HL-60 (cell line): Measurements from ENCODE around the gene CLEC19A.

Source experiments
- DNase-seq, 2 experiments: peaks; one replicate each; pipeline ENCODE4 v3.0.0-alpha.2; 2010 to 2020; ENCODE audit warnings: low read depth in 1 of 2, low spot score in 1 of 2
- H3K27ac ChIP-seq: fragments of 250-450 bp; sonication (Bioruptor Pico); replicated peaks from 2 replicates; pipeline ENCODE4 v1.5.1; 2020; ENCODE audit warnings: mild to moderate bottlenecking, moderate library complexity
- H3K27me3 ChIP-seq: fragments of 250-450 bp; sonication (Bioruptor Pico); 2 replicates; pipeline ENCODE4 v1.5.1; 2021; ENCODE audit warnings: mild to moderate bottlenecking, moderate library complexity; ENCODE audit not compliant: insufficient read depth, poor library complexity, severe bottlenecking
- H3K4me3 ChIP-seq: replicated peaks from 2 replicates; pipeline ENCODE4 v1.5.1; 2011; ENCODE audit warnings: mild to moderate bottlenecking, control low read depth, low read length; ENCODE audit not compliant: insufficient read depth
- CTCF ChIP-seq: IDR thresholded peaks from one replicate; pipeline ENCODE4 v1.5.1; 2011; ENCODE audit warnings: low read length, control low read depth, inconsistent platforms; ENCODE audit not compliant: insufficient read depth
- GABPA ChIP-seq: IDR thresholded peaks from 2 replicates; pipeline ENCODE4 v1.6.1; 2012; ENCODE audit warnings: low read depth
- POLR2AphosphoS5 ChIP-seq: IDR thresholded peaks from 2 replicates; pipeline ENCODE4 v1.6.1; 2012; ENCODE audit warnings: low read depth
- REST ChIP-seq: IDR thresholded peaks from 2 replicates; pipeline ENCODE4 v1.6.1; 2012; ENCODE audit warnings: low read depth; ENCODE audit not compliant: insufficient replicate concordance
- SPI1 ChIP-seq: IDR thresholded peaks from 2 replicates; pipeline ENCODE4 v1.6.1; 2012; ENCODE audit warnings: low read depth, mild to moderate bottlenecking, borderline replicate concordance

The CLEC19A gene

GRCh38 chr16:19328364-19328763 is 42.8 kb downstream of the CLEC19A start:
- H3K4me3 ChIP-seq = no peak overlapping the region
- DNase-seq = no peak
- H3K27me3 ChIP-seq = no peaks in the 10 kb centered on the region
- TF ChIP-seq SPI1 (no peak), CTCF (no peak), POLR2AphosphoS5 (no peak), REST (no peak), GABPA (no peak)
- no peak overlapping the region for H3K27ac ChIP-seq

GRCh38 chr16:19329932-19330331 is 44.4 kb downstream of the CLEC19A start:
- no peak for DNase-seq
- H3K27me3 ChIP-seq = no peaks in the 10 kb centered on the region
- no peak for TF ChIP-seq REST
- no peak overlapping the region for H3K4me3 ChIP-seq
- H3K27ac ChIP-seq = no peak overlapping the region

- no peak for DNase-seq
- Histone ChIP-seq H3K27ac (no peak overlapping the region), H3K4me3 (no peak overlapping the region), H3K27me3 (no peaks in the 10 kb centered on the region)
- TF ChIP-seq POLR2AphosphoS5 (no peak), CTCF (no peak), GABPA (no peak), REST (no peak), SPI1 (no peak)
These were observed 45.4 kb downstream of the CLEC19A start for GRCh38 chr16:19330841-19331397.

- no peak overlapping the region for H3K4me3 ChIP-seq
- no peaks in the 10 kb centered on the region for H3K27me3 ChIP-seq
- H3K27ac ChIP-seq = no peak overlapping the region
- DNase-seq = no peak
- TF ChIP-seq SPI1 = no peak
- TF ChIP-seq GABPA = no peak
- TF ChIP-seq POLR2AphosphoS5 = no peak
- no peak for TF ChIP-seq CTCF
- TF ChIP-seq REST = no peak
These were observed 46.3 kb downstream of the CLEC19A start for GRCh38 chr16:19331794-19332193.
